Bone marrow (tissue), 2 donors: ENCODE data around the gene XYLT1.

ENCODE experiments used
- DNase-seq, 2 donors: peaks; one replicate each; lab custom pipeline; 2025; lab: John Stamatoyannopoulos, UW

XYLT1 gene

GRCh38 chr16:17282247-17282646, 188.5 kb downstream of the XYLT1 start:
- DNase-seq, result no peak

- no peak for DNase-seq
Observed at GRCh38 chr16:17281052-17281451, 189.7 kb downstream of the XYLT1 start.

- DNase-seq, result no peak
Observed at GRCh38 chr16:17278988-17279387, 191.8 kb downstream of the XYLT1 start.

- no peak for DNase-seq
Observed at GRCh38 chr16:17277981-17278381, 192.8 kb downstream of the XYLT1 start.

GRCh38 chr16:17276610-17277009, 194.2 kb downstream of the XYLT1 start:
- no peak for DNase-seq

- DNase-seq, result no peak
Observed at GRCh38 chr16:17276010-17276530, 194.7 kb downstream of the XYLT1 start.

- peak in 1 of 2 donors; percentile 3 for DNase-seq
Observed at GRCh38 chr16:17275076-17276009, 195.4 kb downstream of the XYLT1 start.

GRCh38 chr16:17273142-17273561, 197.6 kb downstream of the XYLT1 start:
- DNase-seq, result peak in 1 of 2 donors; percentile 40

GRCh38 chr16:17272716-17273115, 198.0 kb downstream of the XYLT1 start:
- DNase-seq, result no peak

GRCh38 chr16:17271687-17272086, 199.1 kb downstream of the XYLT1 start:
- DNase-seq, result no peak

GRCh38 chr16:17270683-17271109, 200.1 kb downstream of the XYLT1 start:
- DNase-seq, result no peak

GRCh38 chr16:17270111-17270510, 200.6 kb downstream of the XYLT1 start:
- no peak for DNase-seq

- peak in 1 of 2 donors; percentile 4 for DNase-seq
Observed at GRCh38 chr16:17269439-17269838, 201.3 kb downstream of the XYLT1 start.

GRCh38 chr16:17266608-17267313, 204.0 kb downstream of the XYLT1 start:
- DNase-seq, result no peak

GRCh38 chr16:17265154-17265553, 205.6 kb downstream of the XYLT1 start:
- DNase-seq, result no peak

GRCh38 chr16:17261197-17261858, 209.4 kb downstream of the XYLT1 start:
- no peak for DNase-seq

GRCh38 chr16:17260276-17260849, 210.4 kb downstream of the XYLT1 start:
- no peak for DNase-seq

GRCh38 chr16:17259751-17260270, 210.9 kb downstream of the XYLT1 start:
- no peak for DNase-seq

GRCh38 chr16:17258848-17259713, 211.7 kb downstream of the XYLT1 start:
- peak in 1 of 2 donors; percentile 38 for DNase-seq

GRCh38 chr16:17258077-17258599, 212.6 kb downstream of the XYLT1 start:
- DNase-seq, result no peak
